Measurements from ENCODE around the gene GNL3L.

DNA sequence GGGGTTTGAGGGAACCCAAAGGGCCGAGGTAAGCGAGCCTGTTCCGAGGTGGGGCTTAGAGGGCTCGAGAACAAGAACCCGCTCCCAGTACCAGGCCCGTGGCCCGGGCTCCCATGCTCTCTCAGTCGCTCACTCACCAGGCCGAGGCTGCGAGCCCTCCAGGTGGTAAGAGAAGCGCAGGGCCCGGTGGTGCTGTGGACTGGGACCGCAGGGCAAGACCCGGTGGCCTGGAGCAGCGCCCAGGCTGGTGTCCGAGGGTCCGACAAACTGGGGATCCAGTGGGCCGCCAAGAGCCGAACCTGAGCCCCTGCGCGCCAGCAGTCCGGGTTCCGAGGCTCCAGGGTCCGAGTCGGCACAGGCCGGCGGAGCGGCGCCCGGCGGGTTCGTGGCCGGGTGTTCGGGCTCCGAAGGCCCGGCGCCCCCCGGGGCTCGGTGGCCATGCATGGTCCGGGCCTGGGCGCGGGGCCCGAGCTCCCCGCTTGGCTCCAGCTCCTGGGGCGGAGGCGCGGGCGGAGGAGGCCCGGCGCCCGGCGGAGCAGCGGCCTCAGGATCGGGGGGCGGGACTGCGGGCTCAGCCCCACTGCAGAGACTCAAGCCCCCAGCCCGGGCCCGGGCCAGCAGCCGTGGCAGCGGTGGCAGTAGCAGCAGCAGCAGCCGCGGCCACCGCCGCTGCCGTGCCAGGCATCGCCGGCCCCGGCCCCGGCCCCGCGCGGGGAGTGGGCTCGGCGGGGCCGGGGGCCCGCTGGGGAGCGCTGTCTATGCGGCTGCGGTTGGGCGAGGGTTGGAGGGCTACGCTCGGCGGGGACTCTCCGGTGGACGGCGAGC lies 34.8 kb upstream of the GNL3L start:
- no peak for TF ChIP-seq EZH2phosphoT487 (conservative IDR thresholded peaks at IDR 0.05; ENCODE audit: low read length)
- TF ChIP-seq, protein P1, sequence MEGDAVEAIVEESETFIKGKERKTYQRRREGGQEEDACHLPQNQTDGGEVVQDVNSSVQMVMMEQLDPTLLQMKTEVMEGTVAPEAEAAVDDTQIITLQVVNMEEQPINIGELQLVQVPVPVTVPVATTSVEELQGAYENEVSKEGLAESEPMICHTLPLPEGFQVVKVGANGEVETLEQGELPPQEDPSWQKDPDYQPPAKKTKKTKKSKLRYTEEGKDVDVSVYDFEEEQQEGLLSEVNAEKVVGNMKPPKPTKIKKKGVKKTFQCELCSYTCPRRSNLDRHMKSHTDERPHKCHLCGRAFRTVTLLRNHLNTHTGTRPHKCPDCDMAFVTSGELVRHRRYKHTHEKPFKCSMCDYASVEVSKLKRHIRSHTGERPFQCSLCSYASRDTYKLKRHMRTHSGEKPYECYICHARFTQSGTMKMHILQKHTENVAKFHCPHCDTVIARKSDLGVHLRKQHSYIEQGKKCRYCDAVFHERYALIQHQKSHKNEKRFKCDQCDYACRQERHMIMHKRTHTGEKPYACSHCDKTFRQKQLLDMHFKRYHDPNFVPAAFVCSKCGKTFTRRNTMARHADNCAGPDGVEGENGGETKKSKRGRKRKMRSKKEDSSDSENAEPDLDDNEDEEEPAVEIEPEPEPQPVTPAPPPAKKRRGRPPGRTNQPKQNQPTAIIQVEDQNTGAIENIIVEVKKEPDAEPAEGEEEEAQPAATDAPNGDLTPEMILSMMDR (IDR thresholded peaks at IDR 0.05; ENCODE audit: insufficient read depth, low read length, poor library complexity, severe bottlenecking), result no peak
